HepG2 (cell line): ENCODE results near the gene NUP93. TPM values are rescaled to one million over a fixed set of nuclear protein-coding genes. Genes with fewer than 3 reads are reported as not detected.

Experiments
- ATAC-seq: fragments of 200-7000 bp; cut with Tn5 transposase; 3 replicates; pipeline ENCODE4 v1.9.1; 2020; ENCODE audit warnings: mild to moderate bottlenecking, moderate library complexity
- BruUV-seq: library from RNA; stranded (reverse); fragments of 400-500 nt; replicated peaks from 2 replicates; lab custom pipeline; 2021; lab: Mats Ljungman, UMichigan
- CTCF ChIA-PET: fragments of 300-600 bp; formaldehyde crosslinking; extraction: SDS; loops from one replicate; lab custom pipeline; 2021; ENCODE audit warnings: low total read pairs, inconsistent platforms, low intra/inter-chr PET ratio; lab: Yijun Ruan, JAX
- POLR2A ChIA-PET: fragments of 350-600 bp; sonication (Branson Sonifier 250); formaldehyde crosslinking; loops from one replicate; lab custom pipeline; 2020; ENCODE audit warnings: antibody characterized with exemption, inconsistent platforms; lab: Yijun Ruan, JAX
- DNase-seq: peaks from one replicate; pipeline ENCODE4 v3.0.0-alpha.2; 2015; ENCODE audit warnings: low spot score
- FAIRE-seq: peaks from 3 replicates; lab custom pipeline; 2011; peaks lifted over from hg19 to GRCh38; lab: Jason Lieb, UNC
- H2AFZ ChIP-seq: one replicate; pipeline ENCODE4 v1.6.1; 2011; ENCODE audit warnings: low read length, inconsistent platforms
- H3K27ac ChIP-seq: fragments of 300-600 bp; 3 replicates; pipeline ENCODE4 v1.8.0; 2011; ENCODE audit warnings: mixed run types, mild to moderate bottlenecking, mixed read lengths, low read length, inconsistent platforms; ENCODE audit not compliant: insufficient read depth; ENCODE audit errors: extremely low read length
- H3K27me3 ChIP-seq, 2 experiments: fragments of 200-600 bp in 1 of 2; 2 replicates in 1 of 2; 3 replicates in 1 of 2; pipeline versions ENCODE4 v1.6.0 to v1.8.0; 2011; ENCODE audit warnings: low read length in 2 of 2, mild to moderate bottlenecking in 2 of 2, moderate library complexity in 2 of 2, inconsistent platforms in 1 of 2; ENCODE audit not compliant: insufficient read depth in 2 of 2, control insufficient read depth in 1 of 2
- H3K36me3 ChIP-seq, 2 experiments: fragments of 200-600 bp in 1 of 2; replicated peaks in 1 of 2; 2 replicates in 1 of 2; 3 replicates in 1 of 2; pipeline versions ENCODE4 v1.5.1 to v1.8.0; 2011; ENCODE audit warnings: low read length in 2 of 2, inconsistent platforms in 1 of 2; ENCODE audit not compliant: insufficient read depth in 2 of 2, control insufficient read depth in 1 of 2
- H3K4me1 ChIP-seq: 2 replicates; pipeline ENCODE4 v1.5.1; 2012; ENCODE audit warnings: low read length, inconsistent platforms; ENCODE audit not compliant: insufficient read depth
- H3K4me2 ChIP-seq: 2 replicates; pipeline ENCODE4 v1.6.0; 2011; ENCODE audit warnings: low read depth, low read length, inconsistent platforms
- H3K4me3 ChIP-seq, 3 experiments: fragments of 200-600 bp in 1 of 3; sonication (generic), shearing (Covaris generic) in 1 of 3; replicated peaks in 1 of 3; 2 replicates each; pipeline ENCODE4 v1.5.1; 2011 to 2016; ENCODE audit warnings: low read length in 3 of 3, inconsistent platforms in 2 of 3, low read depth in 2 of 3, mild to moderate bottlenecking in 2 of 3, control low read depth in 1 of 3, mixed read lengths in 1 of 3; ENCODE audit not compliant: insufficient read depth in 1 of 3
- H3K79me2 ChIP-seq: one replicate; pipeline ENCODE4 v1.6.1; 2011; ENCODE audit warnings: low read length, inconsistent platforms; ENCODE audit not compliant: insufficient read depth
- H3K9ac ChIP-seq: 2 replicates; pipeline ENCODE4 v1.6.0; 2011; ENCODE audit warnings: mild to moderate bottlenecking, low read depth, low read length, inconsistent platforms; ENCODE audit not compliant: insufficient read depth
- H3K9me3 ChIP-seq: 2 replicates; pipeline ENCODE4 v1.5.1; 2012; ENCODE audit warnings: mild to moderate bottlenecking, low read length
- H4K20me1 ChIP-seq: 2 replicates; pipeline ENCODE4 v1.6.0; 2011; ENCODE audit warnings: inconsistent platforms, mild to moderate bottlenecking, low read length, moderate library complexity; ENCODE audit not compliant: insufficient read depth
- DPF2 ChIP-seq: sonication (generic); formaldehyde crosslinking; IDR thresholded peaks from 2 replicates; pipeline ENCODE4 v1.4.0; 2020; ENCODE audit warnings: mild to moderate bottlenecking, low read depth, missing genetic modification reagents, borderline replicate concordance
- EED ChIP-seq: sonication (generic); formaldehyde crosslinking; IDR thresholded peaks from 2 replicates; pipeline ENCODE4 v1.5.0; 2020; ENCODE audit warnings: mild to moderate bottlenecking, missing genetic modification reagents
- HOXA5 ChIP-seq: sonication (generic); formaldehyde crosslinking; IDR thresholded peaks from 2 replicates; pipeline ENCODE4 v1.4.0; 2020; ENCODE audit warnings: missing genetic modification reagents
- KLF6 ChIP-seq: IDR thresholded peaks from 2 replicates; pipeline ENCODE4 v1.8.0; 2016; ENCODE audit warnings: missing biosample characterization, missing genetic modification reagents
- ZMAT3 ChIP-seq: sonication (generic); formaldehyde crosslinking; conservative IDR thresholded peaks from 2 replicates; pipeline ENCODE4 v1.7.0; 2021; ENCODE audit warnings: missing genetic modification reagents
- ZNF138 ChIP-seq: sonication (generic); formaldehyde crosslinking; IDR thresholded peaks from 2 replicates; pipeline ENCODE4 v1.5.0; 2020; ENCODE audit warnings: mild to moderate bottlenecking, low read depth, missing genetic modification reagents
- ZNF234 ChIP-seq: sonication (generic); formaldehyde crosslinking; conservative IDR thresholded peaks from 2 replicates; pipeline ENCODE4 v1.5.1; 2020; ENCODE audit warnings: mild to moderate bottlenecking, missing genetic modification reagents
- ZNF30 ChIP-seq: sonication (generic); formaldehyde crosslinking; IDR thresholded peaks from 2 replicates; pipeline ENCODE4 v1.5.0; 2020; ENCODE audit warnings: mild to moderate bottlenecking, missing genetic modification reagents
- ZSCAN29 ChIP-seq: sonication (generic); formaldehyde crosslinking; conservative IDR thresholded peaks from 2 replicates; pipeline ENCODE4 v1.4.0; 2020; ENCODE audit warnings: mild to moderate bottlenecking, missing genetic modification reagents
- WGBS: methylation state at CpG from one replicate; pipeline ENCODE4 v1.1.6; 2017; ENCODE audit warnings: low lambda C conversion rate; 5-methylcytosine and 5-hydroxymethylcytosine counted together
- in situ Hi-C: cut with HindIII; loops from 2 replicates; pipeline ENCODE4 v1.10.0; 2017; ENCODE audit warnings: low pct_unique_long_range_greater_than_20kb; ENCODE audit not compliant: extremely low pct_ligation_motif_present
- intact Hi-C: fragments of 100-400 bp; cut with micrococcal nuclease; formaldehyde crosslinking; loops from one replicate; pipeline ENCODE4 v1.10.0; 2022; ENCODE audit not compliant: unreplicated experiment
- polyA plus RNA-seq, 8 experiments: library from polyadenylated mRNA; depleted of rRNA in 3 of 8; stranded (reverse) in 7 of 8; unstranded in 1 of 8; fragments of >200 nt; fragmentation: Illumina TruSeq in 4 of 8; extraction: Trizol in 4 of 8; gene quantifications; 2 replicates each; pipeline versions ENCODE4 v1.2.1 to v1.2.3, GENCODE V29; 2011 to 2016; ENCODE audit warnings: low read depth in 4 of 8, missing spikeins in 1 of 8, mixed read lengths in 1 of 8; ENCODE audit not compliant: insufficient read depth in 1 of 8
- total RNA-seq, 5 experiments: library from RNA; depleted of rRNA; stranded (reverse); fragments of >200 nt; fragmentation: Illumina TruSeq; extraction: Trizol; gene quantifications; 2 replicates each; pipeline ENCODE4 v1.2.3, GENCODE V29; 2016; ENCODE audit warnings: low read depth in 1 of 5
- TF ChIP-seq, protein P1 (sequence below): sonication (generic); formaldehyde crosslinking; IDR thresholded peaks from 2 replicates; pipeline ENCODE4 v1.4.0; 2020; ENCODE audit warnings: missing genetic modification reagents
- TF ChIP-seq, protein P2 (sequence below): sonication (generic); formaldehyde crosslinking; IDR thresholded peaks from 2 replicates; pipeline ENCODE4 v1.4.0; 2020; ENCODE audit warnings: missing genetic modification reagents
- TF ChIP-seq, protein P3 (sequence below): fragments of 450-650 bp; IDR thresholded peaks from 2 replicates; pipeline ENCODE4 v1.6.1; 2017
- TF ChIP-seq, protein P4 (sequence below): IDR thresholded peaks from 2 replicates; pipeline ENCODE4 v1.6.1; 2016; ENCODE audit warnings: mild to moderate bottlenecking

NUP93 gene
- total and polyA plus RNA-seq, 2 of the 13 experiments (the other 11 are each of a cell fraction or from before 2014, with no cell fraction given): 58.5 to 140 TPM

DNA sequence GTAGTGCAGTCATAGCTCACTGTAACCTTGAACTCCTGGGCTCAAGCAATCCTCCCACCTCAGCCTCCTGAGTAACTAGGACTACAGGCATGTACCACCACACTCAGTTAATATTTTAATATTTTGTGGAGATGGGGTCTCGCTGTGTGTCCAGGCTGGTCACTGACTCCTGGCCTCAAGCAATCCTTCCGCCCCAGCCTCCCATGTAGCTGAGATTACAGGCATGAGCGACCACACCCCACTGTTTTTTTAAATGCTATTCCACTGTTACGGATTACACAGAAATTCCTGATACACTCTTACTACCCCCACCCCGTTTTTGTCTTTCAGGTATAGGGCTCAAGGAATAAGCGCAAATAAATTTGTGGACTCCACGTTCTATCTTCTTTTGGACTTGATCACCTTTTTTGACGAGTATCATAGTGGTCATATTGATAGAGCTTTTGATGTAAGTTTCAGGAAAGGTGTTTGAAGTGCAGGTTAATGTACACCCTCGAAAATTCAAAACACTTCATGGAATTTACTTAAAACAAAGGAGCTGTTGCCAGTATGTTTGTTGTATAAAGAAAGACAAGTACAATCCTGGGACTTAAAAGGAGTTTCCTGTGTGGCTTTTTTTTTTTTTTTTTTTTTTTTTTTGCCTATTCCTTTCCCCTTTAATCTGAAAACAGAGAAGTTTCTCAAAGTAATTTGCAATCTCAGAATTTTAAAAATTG is 108.9 kb downstream of the NUP93 start (continued):
- no peak for TF ChIP-seq ZNF138 (CRISPR knock-in tag)
- TF ChIP-seq, protein P1, sequence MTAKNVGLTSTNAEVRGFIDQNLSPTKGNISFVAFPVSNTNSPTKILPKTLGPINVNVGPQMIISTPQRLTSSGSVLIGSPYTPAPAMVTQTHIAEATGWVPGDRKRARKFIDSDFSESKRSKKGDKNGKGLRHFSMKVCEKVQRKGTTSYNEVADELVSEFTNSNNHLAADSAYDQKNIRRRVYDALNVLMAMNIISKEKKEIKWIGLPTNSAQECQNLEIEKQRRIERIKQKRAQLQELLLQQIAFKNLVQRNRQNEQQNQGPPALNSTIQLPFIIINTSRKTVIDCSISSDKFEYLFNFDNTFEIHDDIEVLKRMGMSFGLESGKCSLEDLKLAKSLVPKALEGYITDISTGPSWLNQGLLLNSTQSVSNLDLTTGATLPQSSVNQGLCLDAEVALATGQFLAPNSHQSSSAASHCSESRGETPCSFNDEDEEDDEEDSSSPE (CRISPR knock-in tag): no peak
- TF ChIP-seq DPF2 (CRISPR knock-in tag): no peak
- TF ChIP-seq ZMAT3 (CRISPR knock-in tag): no peak
- no peak for TF ChIP-seq ZNF234 (CRISPR knock-in tag)
- TF ChIP-seq EED (CRISPR knock-in tag): no peak
- no peak for TF ChIP-seq ZNF30 (CRISPR knock-in tag)
- TF ChIP-seq, protein P2, sequence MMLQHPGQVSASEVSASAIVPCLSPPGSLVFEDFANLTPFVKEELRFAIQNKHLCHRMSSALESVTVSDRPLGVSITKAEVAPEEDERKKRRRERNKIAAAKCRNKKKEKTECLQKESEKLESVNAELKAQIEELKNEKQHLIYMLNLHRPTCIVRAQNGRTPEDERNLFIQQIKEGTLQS (CRISPR knock-in tag): no peak
- no peak for TF ChIP-seq HOXA5 (CRISPR knock-in tag)
- TF ChIP-seq KLF6: no peak
- TF ChIP-seq, all 625 proteins: peak for 56

DNA sequence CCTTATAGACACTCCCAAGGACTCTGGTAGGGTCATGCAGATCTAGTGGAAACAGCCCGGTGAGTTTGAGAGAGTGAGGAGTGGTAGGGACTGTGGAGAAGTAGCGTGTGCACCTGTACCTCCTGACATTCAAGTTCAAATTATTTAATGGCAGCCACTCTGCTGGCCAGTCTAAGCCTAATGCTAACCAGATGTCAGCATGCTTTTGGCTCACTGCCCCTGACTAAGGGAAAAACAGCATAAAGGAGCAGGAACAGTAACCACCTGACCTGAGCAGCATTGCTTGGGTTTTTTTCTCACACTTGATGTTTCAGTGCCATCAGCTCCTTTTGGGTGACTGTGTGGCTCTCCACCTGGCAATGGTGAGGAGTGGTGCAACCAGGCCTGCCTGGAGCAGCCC is 111.3 kb downstream of the NUP93 start:
- Histone ChIP-seq H3K4me3 (no peak overlapping the region), H3K79me2 (no peaks in the 10 kb centered on the region), H3K27ac (no peak overlapping the region), H4K20me1 (no peaks in the 10 kb centered on the region), H3K9ac (no peak overlapping the region), H3K4me2 (no peak overlapping the region), H3K27me3 (no peaks in the 10 kb centered on the region), H2AFZ (no peak overlapping the region), H3K36me3 (peaks cover 11 to 51% of the 10 kb centered on the region in 2 experiments), H3K9me3 (no peaks in the 10 kb centered on the region), H3K4me1 (peaks cover 61% of the 10 kb centered on the region)
- intact Hi-C loops (no loop called here), in situ Hi-C loops (no loop called here)
- ChIA-PET POLR2A (no interaction called here), CTCF (no interaction called here)
- BruUV-seq: no TSS peak
- FAIRE-seq (no peak), DNase-seq (no peak), ATAC-seq (no peak)
- no peak for TF ChIP-seq ZSCAN29 (CRISPR knock-in tag)
- TF ChIP-seq, protein P3, sequence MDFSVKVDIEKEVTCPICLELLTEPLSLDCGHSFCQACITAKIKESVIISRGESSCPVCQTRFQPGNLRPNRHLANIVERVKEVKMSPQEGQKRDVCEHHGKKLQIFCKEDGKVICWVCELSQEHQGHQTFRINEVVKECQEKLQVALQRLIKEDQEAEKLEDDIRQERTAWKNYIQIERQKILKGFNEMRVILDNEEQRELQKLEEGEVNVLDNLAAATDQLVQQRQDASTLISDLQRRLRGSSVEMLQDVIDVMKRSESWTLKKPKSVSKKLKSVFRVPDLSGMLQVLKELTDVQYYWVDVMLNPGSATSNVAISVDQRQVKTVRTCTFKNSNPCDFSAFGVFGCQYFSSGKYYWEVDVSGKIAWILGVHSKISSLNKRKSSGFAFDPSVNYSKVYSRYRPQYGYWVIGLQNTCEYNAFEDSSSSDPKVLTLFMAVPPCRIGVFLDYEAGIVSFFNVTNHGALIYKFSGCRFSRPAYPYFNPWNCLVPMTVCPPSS: no peak
- TF ChIP-seq, protein P4, sequence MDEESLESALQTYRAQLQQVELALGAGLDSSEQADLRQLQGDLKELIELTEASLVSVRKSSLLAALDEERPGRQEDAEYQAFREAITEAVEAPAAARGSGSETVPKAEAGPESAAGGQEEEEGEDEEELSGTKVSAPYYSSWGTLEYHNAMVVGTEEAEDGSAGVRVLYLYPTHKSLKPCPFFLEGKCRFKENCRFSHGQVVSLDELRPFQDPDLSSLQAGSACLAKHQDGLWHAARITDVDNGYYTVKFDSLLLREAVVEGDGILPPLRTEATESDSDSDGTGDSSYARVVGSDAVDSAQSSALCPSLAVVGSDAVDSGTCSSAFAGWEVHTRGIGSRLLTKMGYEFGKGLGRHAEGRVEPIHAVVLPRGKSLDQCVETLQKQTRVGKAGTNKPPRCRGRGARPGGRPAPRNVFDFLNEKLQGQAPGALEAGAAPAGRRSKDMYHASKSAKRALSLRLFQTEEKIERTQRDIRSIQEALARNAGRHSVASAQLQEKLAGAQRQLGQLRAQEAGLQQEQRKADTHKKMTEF (CRISPR knock-in tag): no peak
- WGBS: 96% methylated on average over 2 of the region's 2 CpGs
